GM08714 (cell line): ENCODE data around the gene STX12.
"Not testable (repeated sequence)": the region's sequence is repeated elsewhere in the genome, so short reads cannot be mapped to it uniquely, and the experiment has no call there.

Experiments
- H3K4me3 ChIP-seq: fragments of 200-500 bp; sonication (Bioruptor generic); 2 replicates; pipeline ENCODE4 v1.5.1; 2014; ENCODE audit warnings: mild to moderate bottlenecking, low read length, inconsistent platforms
- ZNF274 ChIP-seq: IDR thresholded peaks from 2 replicates; pipeline ENCODE4 v1.6.1; 2012; ENCODE audit warnings: mild to moderate bottlenecking, low read depth, low read length

The STX12 gene

DNA sequence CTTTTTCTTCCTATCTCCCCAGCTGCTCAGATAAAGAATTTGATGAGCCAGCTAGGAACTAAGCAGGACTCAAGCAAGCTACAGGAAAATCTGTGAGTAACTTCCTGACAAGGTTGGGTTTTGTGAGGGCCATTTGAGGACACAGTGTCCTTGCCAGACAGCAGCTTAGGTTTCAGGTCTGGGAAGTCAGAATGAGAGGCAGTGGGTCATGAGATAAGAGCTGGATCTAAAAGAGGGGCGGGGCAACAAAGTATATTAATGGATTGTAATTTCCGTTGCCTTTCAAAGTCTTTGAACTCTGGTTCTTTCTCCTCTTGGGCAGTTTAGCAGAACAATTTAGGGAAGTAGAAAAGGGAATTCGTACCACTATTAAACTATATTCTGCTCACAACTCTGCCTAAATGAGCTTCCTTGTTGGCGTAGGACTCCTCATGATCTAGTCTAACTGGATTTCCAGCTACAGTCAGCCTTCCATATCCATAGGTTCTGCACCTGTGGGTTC is 16.6 kb downstream of the STX12 start:
- no peak for TF ChIP-seq ZNF274
- H3K4me3 ChIP-seq, result no peak overlapping the region

DNA sequence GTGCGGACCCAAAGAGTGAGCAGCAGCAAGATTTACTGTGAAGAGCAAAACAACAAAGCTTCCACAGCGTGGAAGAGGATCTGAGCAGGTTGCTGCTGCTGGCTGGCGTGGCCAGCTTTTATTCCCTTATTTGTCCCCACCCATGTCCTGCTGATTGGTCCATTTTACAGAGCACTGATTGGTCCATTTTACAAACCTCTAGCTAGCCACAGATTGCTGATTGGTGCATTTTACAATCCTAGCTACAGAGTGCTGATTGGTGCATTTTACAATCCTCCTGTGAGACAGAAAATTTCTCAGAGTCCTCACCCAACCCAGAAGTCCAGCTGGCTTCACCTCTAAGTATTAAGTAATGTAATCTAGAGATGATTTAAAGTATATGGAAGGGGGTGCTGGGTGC is 17.3 kb downstream of the STX12 start:
- H3K4me3 ChIP-seq, result not testable (repeated sequence)

DNA sequence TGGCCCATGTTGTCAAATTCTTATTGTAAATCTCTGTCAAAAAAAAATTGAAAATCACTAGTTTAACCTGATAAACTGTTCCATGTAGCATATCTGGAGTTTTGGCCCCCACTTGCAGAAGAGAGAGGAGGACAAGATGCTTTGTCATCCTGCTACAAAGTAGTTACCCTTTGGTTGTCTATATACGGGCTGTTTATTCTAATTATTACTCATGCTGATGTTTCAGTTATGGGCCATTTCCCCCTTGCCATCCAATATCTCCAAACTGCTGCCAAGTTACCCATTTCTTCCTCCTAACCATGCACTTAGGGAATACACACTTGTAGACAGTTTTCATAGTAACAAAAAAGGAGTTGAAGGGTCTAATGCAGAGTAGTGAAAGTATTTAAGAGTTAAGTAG is 22.6 kb downstream of the STX12 start:
- no peak for TF ChIP-seq ZNF274
- no peak overlapping the region for H3K4me3 ChIP-seq

DNA sequence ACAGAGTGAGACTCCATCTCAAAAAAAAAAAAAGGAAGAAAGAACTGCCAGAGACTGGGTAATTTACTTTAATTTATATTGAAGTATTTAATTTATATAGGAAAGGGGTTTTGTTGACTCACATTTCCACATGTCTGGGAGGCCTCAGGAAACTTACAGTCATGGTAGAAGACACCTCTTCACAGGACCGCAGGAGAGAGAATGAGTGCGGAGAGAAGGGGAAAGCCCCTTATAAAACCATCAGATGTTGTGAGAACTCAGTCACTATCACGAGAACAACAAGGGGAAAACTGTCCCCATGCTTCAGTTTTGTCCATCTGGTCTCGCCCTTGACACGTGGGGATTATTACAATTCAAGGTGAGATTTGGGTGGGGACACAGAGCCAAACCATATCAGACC is 31.8 kb downstream of the STX12 start:
- no peak overlapping the region for H3K4me3 ChIP-seq
- TF ChIP-seq ZNF274, result no peak

DNA sequence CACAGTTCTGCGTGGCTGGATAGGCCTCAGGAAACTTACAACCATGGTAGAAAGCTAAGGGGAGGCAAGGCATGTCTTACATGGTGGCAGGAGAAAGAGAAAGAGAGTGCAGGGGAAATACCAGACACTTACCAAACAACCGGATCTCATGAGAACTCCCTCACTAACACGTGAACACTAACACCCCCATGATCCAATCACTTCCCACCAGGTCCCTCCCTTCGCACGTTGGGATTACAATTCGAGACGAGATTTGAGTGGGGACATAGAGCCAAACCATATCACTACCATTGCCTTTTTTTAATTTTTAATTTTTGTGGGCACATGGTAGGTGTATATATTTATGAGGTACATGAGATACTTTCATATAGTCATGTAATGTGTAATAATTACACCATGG is 33.7 kb downstream of the STX12 start:
- TF ChIP-seq ZNF274, result no peak
- H3K4me3 ChIP-seq, result no peak overlapping the region

DNA sequence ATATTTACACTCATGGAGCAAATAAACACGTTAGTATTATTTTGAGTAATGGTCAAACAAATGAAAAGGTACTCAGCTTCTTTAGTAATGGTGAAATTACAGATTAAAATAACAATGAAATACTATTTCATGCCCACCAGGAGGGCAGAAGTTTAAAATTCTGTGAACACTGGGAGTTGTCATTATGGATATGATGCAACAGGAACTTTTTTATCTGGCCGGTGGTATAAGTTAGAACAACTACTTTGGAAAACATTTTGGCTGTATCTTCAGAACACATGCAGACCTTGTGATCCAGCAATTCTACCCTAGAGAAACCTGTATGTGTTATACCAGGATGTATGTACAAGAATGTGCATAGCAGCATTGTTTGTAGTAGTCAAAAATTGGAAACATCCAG is 34.4 kb downstream of the STX12 start:
- no peak overlapping the region for H3K4me3 ChIP-seq
- no peak for TF ChIP-seq ZNF274

DNA sequence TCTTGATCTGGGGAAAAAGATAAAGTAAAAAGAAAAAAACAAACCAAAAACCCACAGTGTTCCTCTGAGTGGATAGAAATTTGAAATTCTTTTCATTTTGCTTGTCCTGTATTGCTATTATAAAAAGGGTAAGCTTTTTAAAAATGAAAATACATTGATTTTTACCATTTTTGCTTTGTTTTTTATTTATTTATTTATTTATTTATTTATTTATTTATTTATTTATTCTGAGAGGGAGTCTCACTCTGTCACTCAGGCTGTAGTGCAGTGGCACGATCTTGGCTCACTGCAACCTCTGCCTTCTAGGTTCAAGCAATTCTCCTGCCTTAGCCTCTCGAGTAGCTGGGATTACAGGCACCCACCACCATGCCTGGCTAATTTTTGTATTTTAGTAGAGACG is 35.1 kb downstream of the STX12 start:
- H3K4me3 ChIP-seq, result not testable (repeated sequence)

DNA sequence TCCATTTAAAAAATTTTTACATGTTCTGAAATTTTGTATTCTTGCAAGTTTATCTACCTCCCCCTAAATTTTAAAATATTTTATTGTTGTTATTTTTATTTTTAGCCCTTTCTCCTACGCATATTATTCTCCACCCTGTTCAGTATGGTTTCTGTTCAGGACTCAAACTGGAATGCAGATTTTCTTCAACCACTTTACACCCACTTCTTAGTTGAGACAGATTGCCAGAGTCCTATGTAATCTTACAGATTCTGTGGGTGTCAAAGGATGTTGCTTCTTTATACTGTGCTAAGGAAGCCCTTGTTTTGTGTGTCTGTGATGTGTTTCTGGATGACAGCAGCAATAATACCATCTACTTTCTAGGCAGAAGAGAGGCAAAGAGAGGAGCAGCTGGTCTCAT is 36.9 kb downstream of the STX12 start:
- TF ChIP-seq ZNF274, result no peak
- no peak overlapping the region for H3K4me3 ChIP-seq

DNA sequence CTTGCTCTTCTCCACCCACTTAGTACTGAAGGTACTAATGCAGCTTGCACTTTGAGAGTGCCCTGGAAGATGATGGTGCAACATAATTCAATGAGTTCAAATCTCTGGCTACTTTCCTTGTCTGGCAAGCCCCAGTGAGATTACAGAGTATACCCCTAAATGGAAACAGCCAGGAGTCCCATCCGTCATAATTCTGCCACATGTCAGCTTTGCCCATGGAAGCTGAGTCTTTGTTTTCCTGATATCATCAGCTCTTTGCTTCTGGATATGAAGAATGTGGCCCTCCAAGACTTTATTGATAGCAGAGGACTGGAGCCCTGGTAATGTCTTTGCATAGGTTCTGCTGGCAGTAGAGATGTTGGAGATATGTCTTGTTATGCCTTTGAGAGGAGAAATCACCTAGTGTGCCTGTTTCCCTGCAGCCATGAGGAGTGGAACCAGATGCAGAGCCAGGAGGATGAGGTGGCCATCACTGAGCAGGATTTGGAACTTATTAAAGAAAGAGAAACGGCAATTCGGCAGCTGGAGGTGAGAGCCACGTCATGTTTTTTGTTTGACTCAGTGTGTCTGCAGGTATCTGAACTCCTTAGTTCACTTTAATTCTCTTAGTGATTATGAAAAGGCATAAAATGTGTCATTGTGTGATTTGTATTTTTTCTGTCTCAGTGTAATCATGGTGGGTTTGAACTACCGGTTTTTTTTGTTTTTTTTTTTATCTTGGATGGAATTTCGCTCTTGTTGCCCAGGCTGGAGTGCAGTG is 38.9 kb downstream of the STX12 start:
- no peak for TF ChIP-seq ZNF274
- no peak overlapping the region for H3K4me3 ChIP-seq

DNA sequence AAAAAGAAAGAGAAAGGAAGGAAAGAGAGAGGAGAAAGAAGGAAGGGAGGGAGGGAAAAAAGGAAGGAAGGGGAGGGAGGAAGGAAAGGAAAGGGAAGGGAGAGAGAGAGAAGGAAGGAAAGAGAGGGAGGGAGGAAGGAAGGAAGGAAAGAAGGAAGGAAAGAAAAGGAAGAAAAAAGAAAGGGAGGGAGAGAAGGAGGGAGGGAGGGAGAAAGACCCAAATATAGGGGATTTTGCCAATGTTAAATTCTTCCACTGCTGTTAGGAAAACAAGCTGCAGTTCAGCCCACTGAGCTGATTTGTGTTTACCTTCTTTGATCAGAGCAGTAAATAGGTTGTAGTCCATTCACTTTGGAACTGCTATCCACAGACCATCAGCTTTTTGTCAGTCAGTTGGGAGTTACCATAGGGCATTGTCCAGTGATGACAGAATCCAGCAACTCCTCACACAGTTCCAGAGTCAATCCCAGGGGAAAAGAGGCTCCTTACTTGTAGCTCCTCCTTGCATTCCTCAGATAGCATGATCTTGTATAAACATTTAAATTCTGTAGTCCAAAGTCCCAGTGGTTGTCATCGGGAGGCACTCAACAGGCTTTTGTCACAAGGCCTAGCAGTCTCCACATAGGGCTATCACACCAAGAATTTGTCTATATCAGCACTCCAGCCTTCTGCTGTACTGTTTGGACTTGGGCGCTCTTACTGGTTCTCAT is 44.1 kb downstream of the STX12 start:
- TF ChIP-seq ZNF274, result no peak
- H3K4me3 ChIP-seq, result no peak overlapping the region

DNA sequence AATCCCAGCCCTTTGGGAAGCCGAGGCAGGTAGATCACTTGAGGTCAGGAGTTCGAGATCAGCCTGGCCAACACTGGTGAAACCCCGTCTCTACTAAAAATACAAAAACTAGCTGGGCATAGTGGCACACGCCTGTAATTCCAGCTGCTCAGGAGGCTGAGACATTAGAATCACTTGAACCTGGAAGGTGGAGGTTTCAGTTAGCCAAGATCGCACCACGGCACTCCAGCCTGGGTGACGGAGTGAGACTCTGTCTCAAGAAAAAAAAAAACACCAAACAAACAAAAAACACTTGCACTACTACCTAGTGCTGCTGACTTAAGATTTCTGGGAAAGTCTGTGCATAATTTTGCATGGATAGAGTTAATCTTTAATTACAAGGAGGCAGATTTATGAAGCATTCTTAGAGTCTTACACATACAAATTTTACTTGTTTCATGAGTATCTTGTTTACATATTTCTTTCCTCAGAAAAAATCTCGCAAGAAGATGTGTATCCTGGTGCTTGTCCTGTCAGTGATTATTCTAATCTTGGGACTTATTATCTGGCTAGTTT is 48.8 kb downstream of the STX12 start:
- no peak for TF ChIP-seq ZNF274
- H3K4me3 ChIP-seq, result no peak overlapping the region

DNA sequence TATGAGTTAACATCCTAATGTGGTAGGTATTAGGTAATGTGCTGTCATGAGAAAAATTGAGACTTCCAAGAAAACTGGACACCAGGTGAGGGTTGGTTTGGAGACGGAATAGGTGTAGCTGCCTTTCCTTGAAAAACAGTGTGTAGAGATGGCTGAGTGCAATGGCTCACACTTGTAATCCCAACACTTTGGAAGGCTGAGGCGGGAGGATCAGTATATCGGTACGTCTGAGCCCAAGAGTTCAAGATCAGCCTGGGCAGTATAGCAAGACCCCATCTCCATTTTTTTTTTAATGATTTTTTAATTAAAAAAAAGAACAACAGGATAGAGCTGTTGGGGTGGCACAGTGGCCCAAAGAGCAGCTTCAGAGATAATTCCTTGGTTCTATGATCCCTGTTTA is 50.8 kb downstream of the STX12 start:
- TF ChIP-seq ZNF274, result no peak

DNA sequence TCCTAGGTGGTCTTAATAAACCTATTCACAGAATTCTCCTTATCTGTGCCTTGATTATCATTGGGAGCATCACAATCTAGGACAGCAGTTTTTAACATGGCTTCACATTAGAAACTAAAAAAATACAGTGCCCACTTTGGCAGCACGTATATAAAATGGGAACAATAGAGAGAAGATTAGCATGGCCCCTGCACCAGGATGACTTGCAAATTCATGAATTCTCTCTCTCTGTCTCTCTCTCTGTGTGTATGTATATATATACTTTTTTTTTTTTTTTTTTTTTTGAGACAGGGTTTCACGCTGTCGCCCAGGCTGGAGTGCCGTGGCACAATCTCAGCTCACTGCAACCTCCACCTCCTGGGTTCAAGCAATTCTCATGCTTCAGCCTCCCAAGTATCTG is 51.4 kb downstream of the STX12 start:
- TF ChIP-seq ZNF274, result no peak
- H3K4me3 ChIP-seq, result no peak overlapping the region

More for the DNA sequence above, 50.8 kb downstream of the STX12 start:
- no peak overlapping the region for H3K4me3 ChIP-seq

DNA sequence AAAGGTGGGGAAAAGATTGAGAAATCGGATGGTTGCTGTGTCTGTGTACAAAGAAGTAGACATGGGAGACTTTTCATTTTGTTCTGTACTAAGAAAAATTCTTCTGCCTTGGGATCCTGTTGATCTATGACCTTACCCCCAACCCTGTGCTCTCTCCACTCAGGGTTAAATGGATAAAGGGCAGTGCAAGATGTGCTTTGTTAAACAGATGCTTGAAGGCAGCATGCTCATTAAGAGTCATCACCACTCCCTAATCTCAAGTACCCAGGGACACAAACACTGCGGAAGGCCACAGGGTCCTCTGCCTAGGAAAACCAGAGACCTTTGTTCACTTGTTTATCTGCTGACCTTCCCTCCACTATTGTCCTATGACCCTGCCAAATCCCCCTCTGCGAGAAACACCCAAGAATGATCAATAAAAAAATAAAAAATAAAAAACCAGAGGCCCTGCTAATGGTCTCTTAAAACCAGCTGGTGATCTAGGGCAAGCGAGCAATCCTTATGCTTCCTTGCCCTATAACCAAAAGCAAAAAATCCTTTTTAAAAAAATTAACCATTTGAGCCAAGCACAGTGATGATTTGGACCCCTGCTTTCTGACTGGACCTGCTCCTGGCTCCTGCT is 56.4 kb downstream of the STX12 start:
- peak overlapping the region; percentile 87; the same call in 1 of the 2 replicates for H3K4me3 ChIP-seq
